Caco-2 (cell line): Measurements from ENCODE around the gene OR10A5. TPM values are rescaled to one million over a fixed set of nuclear protein-coding genes. Genes with fewer than 3 reads are reported as not detected.
"Not testable (repeated sequence)": the region's sequence is repeated elsewhere in the genome, so short reads cannot be mapped to it uniquely, and the experiment has no call there.

Experiments
- BruUV-seq: library from RNA; stranded (reverse); fragments of 400-500 nt; replicated peaks from 2 replicates; lab custom pipeline; 2021; lab: Mats Ljungman, UMichigan
- CTCF ChIA-PET: fragments of 300-600 bp; sonication (Branson Sonifier 250); formaldehyde crosslinking; loops from one replicate; lab custom pipeline; 2022; ENCODE audit warnings: antibody characterized with exemption; lab: Charles Lee
- POLR2A ChIA-PET: fragments of 300-600 bp; sonication (Branson Sonifier 250); formaldehyde crosslinking; loops from one replicate; lab custom pipeline; 2022; ENCODE audit warnings: antibody characterized with exemption; lab: Charles Lee
- DNase-seq, 2 experiments: peaks; one replicate each; pipeline versions ENCODE4 v3.0.0 to v3.0.0-alpha.2; 2020 to 2022
- H3K27me3 ChIP-seq: replicated peaks from 2 replicates; pipeline ENCODE4 v1.6.0; 2011; ENCODE audit warnings: low read length; ENCODE audit not compliant: control insufficient read depth, insufficient read depth
- H3K36me3 ChIP-seq: 2 replicates; pipeline ENCODE4 v1.5.1; 2011; ENCODE audit warnings: low read length; ENCODE audit not compliant: control insufficient read depth, insufficient read depth
- H3K4me1 ChIP-seq: fragments of 250-450 bp; sonication (Bioruptor Pico); 2 replicates; pipeline ENCODE4 v1.5.1; 2020; ENCODE audit warnings: mild to moderate bottlenecking
- H3K4me3 ChIP-seq: 2 replicates; pipeline ENCODE4 v1.5.1; 2011; ENCODE audit warnings: low read depth, mild to moderate bottlenecking, control low read depth, low read length
- H3K9me3 ChIP-seq: fragments of 250-450 bp; sonication (Bioruptor Pico); 2 replicates; pipeline ENCODE4 v1.5.1; 2020; ENCODE audit warnings: mild to moderate bottlenecking, moderate library complexity
- H3K27ac Mint-ChIP-seq: one replicate; pipeline ENCODE4 v1.8.0; 2022; ENCODE audit warnings: mixed read lengths; ENCODE audit not compliant: unreplicated experiment
- H3K27me3 Mint-ChIP-seq: one replicate; pipeline ENCODE4 v1.8.0; 2022; ENCODE audit warnings: mixed read lengths; ENCODE audit not compliant: insufficient read depth, unreplicated experiment
- H3K36me3 Mint-ChIP-seq: one replicate; pipeline ENCODE4 v1.8.0; 2022; ENCODE audit warnings: mild to moderate bottlenecking, mixed read lengths; ENCODE audit not compliant: insufficient read depth, unreplicated experiment
- H3K4me1 Mint-ChIP-seq: one replicate; pipeline ENCODE4 v1.8.0; 2022; ENCODE audit warnings: low read depth, mixed read lengths; ENCODE audit not compliant: unreplicated experiment
- H3K4me3 Mint-ChIP-seq: one replicate; pipeline ENCODE4 v1.8.0; 2022; ENCODE audit warnings: mild to moderate bottlenecking, moderate library complexity, mixed read lengths; ENCODE audit not compliant: unreplicated experiment
- H3K9me3 Mint-ChIP-seq: one replicate; pipeline ENCODE4 v1.8.0; 2022; ENCODE audit warnings: mixed read lengths; ENCODE audit not compliant: unreplicated experiment
- intact Hi-C: fragments of 100-400 bp; cut with micrococcal nuclease; formaldehyde crosslinking; loops from one replicate; pipeline ENCODE4 v1.10.0; 2022; ENCODE audit not compliant: unreplicated experiment
- total RNA-seq: library from RNA; stranded (reverse); gene quantifications from 2 replicates; pipeline ENCODE4 v1.2.3, GENCODE V29; 2022
- TF ChIP-seq, protein P1 (sequence below), 2 experiments: fragments of 200-600 bp in 1 of 2; IDR thresholded peaks; 1 replicate in 1 of 2; 2 replicates in 1 of 2; pipeline versions ENCODE4 v1.5.1 to v1.8.0; 2011 to 2022; ENCODE audit warnings: antibody characterized with exemption in 1 of 2, control low read depth in 1 of 2, inconsistent platforms in 1 of 2, low read depth in 1 of 2, low read length in 1 of 2, mild to moderate bottlenecking in 1 of 2, moderate library complexity in 1 of 2; ENCODE audit not compliant: insufficient read depth in 1 of 2, severe bottlenecking in 1 of 2, unreplicated experiment in 1 of 2

OR10A5 gene
- total RNA-seq, 1 experiment from 2014 or later, result not detected

DNA sequence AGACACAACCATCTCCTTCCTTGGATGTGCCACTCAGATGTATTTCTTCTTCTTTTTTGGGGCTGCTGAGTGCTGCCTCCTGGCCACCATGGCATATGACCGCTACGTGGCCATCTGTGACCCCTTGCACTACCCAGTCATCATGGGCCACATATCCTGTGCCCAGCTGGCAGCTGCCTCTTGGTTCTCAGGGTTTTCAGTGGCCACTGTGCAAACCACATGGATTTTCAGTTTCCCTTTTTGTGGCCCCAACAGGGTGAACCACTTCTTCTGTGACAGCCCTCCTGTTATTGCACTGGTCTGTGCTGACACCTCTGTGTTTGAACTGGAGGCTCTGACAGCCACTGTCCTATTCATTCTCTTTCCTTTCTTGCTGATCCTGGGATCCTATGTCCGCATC is 31.4 kb downstream of the OR10A5 start:
- Histone ChIP-seq H3K9me3 (no peaks in the 10 kb centered on the region), H3K36me3 (no peaks in the 10 kb centered on the region), H3K27me3 (no peaks in the 10 kb centered on the region), H3K4me3 (no peak overlapping the region), H3K4me1 (no peaks in the 10 kb centered on the region)
- CTCF ChIA-PET, result no interaction called here
- POLR2A ChIA-PET, result no interaction called here
- intact Hi-C loops, result no loop called here
- DNase-seq, result no peak
- TF ChIP-seq, protein P1, sequence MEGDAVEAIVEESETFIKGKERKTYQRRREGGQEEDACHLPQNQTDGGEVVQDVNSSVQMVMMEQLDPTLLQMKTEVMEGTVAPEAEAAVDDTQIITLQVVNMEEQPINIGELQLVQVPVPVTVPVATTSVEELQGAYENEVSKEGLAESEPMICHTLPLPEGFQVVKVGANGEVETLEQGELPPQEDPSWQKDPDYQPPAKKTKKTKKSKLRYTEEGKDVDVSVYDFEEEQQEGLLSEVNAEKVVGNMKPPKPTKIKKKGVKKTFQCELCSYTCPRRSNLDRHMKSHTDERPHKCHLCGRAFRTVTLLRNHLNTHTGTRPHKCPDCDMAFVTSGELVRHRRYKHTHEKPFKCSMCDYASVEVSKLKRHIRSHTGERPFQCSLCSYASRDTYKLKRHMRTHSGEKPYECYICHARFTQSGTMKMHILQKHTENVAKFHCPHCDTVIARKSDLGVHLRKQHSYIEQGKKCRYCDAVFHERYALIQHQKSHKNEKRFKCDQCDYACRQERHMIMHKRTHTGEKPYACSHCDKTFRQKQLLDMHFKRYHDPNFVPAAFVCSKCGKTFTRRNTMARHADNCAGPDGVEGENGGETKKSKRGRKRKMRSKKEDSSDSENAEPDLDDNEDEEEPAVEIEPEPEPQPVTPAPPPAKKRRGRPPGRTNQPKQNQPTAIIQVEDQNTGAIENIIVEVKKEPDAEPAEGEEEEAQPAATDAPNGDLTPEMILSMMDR (IDR thresholded peaks at IDR 0.05; ENCODE audit: insufficient read depth in 1 of 2, low read depth in 1 of 2, low read length in 1 of 2, severe bottlenecking in 1 of 2, unreplicated experiment in 1 of 2), result no peak
- Mint-ChIP-seq H3K27me3 (peaks cover 4% of the 10 kb centered on the region), H3K4me3 (no peak overlapping the region), H3K36me3 (no peaks in the 10 kb centered on the region), H3K9me3 (no peaks in the 10 kb centered on the region), H3K27ac (no peak overlapping the region), H3K4me1 (no peaks in the 10 kb centered on the region)
- BruUV-seq, result no TSS peak

DNA sequence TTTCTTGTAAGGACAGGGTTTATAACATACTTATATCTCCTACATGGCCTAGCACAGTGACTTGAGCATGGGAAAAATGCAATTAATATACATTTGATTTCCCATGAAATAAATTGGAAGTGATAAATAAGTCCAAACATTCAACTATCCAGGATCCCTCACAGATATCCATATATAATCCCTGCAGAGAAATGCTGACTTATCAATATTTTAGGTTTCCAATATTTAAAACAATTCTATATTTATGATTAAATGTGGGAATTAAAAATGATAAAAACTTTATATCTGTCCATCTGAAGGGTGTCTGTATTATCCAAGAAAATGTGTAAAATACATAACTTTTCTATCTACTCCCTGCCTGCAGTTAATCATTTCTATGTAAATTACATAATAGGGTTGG is 37.3 kb downstream of the OR10A5 start:
- no peaks in the 10 kb centered on the region for H3K36me3 Mint-ChIP-seq
- intact Hi-C loops, result no loop called here
- BruUV-seq, result no TSS peak
- H3K9me3 ChIP-seq, result no peaks in the 10 kb centered on the region
- no peak overlapping the region for H3K4me3 Mint-ChIP-seq
- H3K27me3 Mint-ChIP-seq, result no peaks in the 10 kb centered on the region
- POLR2A ChIA-PET, result no interaction called here
- CTCF ChIA-PET, result no interaction called here
- no peak overlapping the region for H3K27ac Mint-ChIP-seq
- no peaks in the 10 kb centered on the region for H3K4me1 Mint-ChIP-seq
- no peaks in the 10 kb centered on the region for H3K9me3 Mint-ChIP-seq
- TF ChIP-seq, protein P1 (IDR thresholded peaks at IDR 0.05; ENCODE audit: insufficient read depth in 1 of 2, low read depth in 1 of 2, low read length in 1 of 2, severe bottlenecking in 1 of 2, unreplicated experiment in 1 of 2), result no peak
- no peaks in the 10 kb centered on the region for H3K27me3 ChIP-seq
- H3K4me1 ChIP-seq, result no peaks in the 10 kb centered on the region
- no peak for DNase-seq
- no peaks in the 10 kb centered on the region for H3K36me3 ChIP-seq
- H3K4me3 ChIP-seq, result no peak overlapping the region

DNA sequence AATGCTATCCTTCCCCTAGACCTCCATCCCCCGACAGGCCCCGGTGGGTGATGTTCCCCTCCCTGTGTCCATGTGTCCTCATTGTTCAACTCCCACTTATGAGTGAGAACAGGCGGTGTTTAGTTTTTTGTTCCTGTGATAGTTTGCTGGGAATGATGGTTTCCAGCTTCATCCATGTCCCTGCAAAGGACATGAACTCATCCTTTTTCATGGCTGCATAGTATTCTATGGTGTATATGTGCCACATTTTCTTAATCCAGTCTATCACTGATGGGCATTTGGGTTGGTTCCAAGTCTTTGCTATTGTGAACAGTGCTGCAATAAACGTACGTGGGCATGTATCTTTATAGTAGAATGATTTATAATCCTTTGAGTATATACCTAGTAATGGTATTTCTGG is 42.2 kb downstream of the OR10A5 start:
- H3K4me1 ChIP-seq, H3K4me1 Mint-ChIP-seq, H3K27ac Mint-ChIP-seq, POLR2A ChIA-PET, CTCF ChIA-PET, H3K9me3 Mint-ChIP-seq, intact Hi-C loops, H3K9me3 ChIP-seq, H3K27me3 ChIP-seq, BruUV-seq, H3K4me3 ChIP-seq, H3K36me3 Mint-ChIP-seq, DNase-seq, H3K36me3 ChIP-seq, H3K4me3 Mint-ChIP-seq: not testable (repeated sequence)
- peaks cover 11% of the 10 kb centered on the region for H3K27me3 Mint-ChIP-seq

DNA sequence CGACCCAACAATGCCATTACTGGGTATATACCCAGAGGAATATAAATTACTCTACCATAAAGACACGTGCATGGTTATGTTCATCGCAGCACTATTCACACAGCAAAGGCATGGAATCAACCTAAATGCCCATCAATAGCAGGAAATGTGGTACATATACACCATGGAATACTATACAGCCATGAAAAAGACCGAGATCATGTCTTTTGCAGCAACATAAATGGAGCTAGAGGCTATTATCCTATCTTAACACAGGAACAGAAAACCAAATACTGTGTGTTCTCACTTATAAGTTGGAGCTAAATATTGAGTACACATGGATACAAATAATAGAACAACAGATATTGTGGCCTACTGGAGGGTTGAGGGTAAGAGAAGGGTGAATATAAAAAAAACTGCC is 43.3 kb downstream of the OR10A5 start:
- no peak overlapping the region for H3K4me3 ChIP-seq
- no TSS peak for BruUV-seq
- ChIA-PET CTCF (interaction anchor here (1.0 kb wide), 1 partner anchor 76 kb away, joined by 5 read pairs; no protein-coding TSS in a partner anchor), POLR2A (no interaction called here)
- no peaks in the 10 kb centered on the region for H3K4me1 Mint-ChIP-seq
- H3K9me3 Mint-ChIP-seq, result no peaks in the 10 kb centered on the region
- H3K27me3 ChIP-seq, result no peaks in the 10 kb centered on the region
- no peaks in the 10 kb centered on the region for H3K36me3 Mint-ChIP-seq
- DNase-seq, result no peak
- no peak overlapping the region for H3K27ac Mint-ChIP-seq
- H3K36me3 ChIP-seq, result no peaks in the 10 kb centered on the region
- intact Hi-C loops, result no loop called here
- peaks cover 11% of the 10 kb centered on the region for H3K27me3 Mint-ChIP-seq
- TF ChIP-seq, protein P1 (IDR thresholded peaks at IDR 0.05; ENCODE audit: insufficient read depth in 1 of 2, low read depth in 1 of 2, low read length in 1 of 2, severe bottlenecking in 1 of 2, unreplicated experiment in 1 of 2), result no peak
- no peak overlapping the region for H3K4me3 Mint-ChIP-seq
- no peaks in the 10 kb centered on the region for H3K9me3 ChIP-seq
- no peaks in the 10 kb centered on the region for H3K4me1 ChIP-seq
